ENCODE measurements around the gene GPR155.

DNA sequence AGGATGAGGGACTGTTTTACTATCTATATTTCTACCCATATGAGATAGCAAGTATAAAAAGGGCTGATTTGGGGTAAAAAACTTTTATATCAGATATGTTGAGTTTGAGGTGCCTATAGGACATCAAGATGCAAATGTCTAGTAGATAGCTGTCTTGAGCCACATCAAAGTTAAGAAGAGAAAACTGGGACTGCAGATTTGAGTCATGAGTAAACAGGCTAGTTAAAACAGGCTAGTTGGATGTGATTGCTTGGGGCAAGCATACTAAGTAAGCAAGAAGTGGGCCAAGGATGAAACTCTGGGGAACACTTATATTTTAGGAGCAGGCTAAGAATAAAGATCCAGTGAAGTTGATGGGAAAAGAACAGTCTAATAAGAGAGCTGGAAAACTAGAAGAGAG, 94.1 kb downstream of the GPR155 start:
- TF ChIP-seq, protein P1, sequence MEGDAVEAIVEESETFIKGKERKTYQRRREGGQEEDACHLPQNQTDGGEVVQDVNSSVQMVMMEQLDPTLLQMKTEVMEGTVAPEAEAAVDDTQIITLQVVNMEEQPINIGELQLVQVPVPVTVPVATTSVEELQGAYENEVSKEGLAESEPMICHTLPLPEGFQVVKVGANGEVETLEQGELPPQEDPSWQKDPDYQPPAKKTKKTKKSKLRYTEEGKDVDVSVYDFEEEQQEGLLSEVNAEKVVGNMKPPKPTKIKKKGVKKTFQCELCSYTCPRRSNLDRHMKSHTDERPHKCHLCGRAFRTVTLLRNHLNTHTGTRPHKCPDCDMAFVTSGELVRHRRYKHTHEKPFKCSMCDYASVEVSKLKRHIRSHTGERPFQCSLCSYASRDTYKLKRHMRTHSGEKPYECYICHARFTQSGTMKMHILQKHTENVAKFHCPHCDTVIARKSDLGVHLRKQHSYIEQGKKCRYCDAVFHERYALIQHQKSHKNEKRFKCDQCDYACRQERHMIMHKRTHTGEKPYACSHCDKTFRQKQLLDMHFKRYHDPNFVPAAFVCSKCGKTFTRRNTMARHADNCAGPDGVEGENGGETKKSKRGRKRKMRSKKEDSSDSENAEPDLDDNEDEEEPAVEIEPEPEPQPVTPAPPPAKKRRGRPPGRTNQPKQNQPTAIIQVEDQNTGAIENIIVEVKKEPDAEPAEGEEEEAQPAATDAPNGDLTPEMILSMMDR (IDR thresholded peaks at IDR 0.05), result no peak
- no peak for TF ChIP-seq POLR2AphosphoS5 (IDR thresholded peaks at IDR 0.05)

Data from gastroesophageal sphincter (tissue), 3 donors.